ENCODE results near the gene GOT2.

GRCh38 chr16:58730724-58731370 is 3.3 kb downstream of the GOT2 start:
- no peak for TF ChIP-seq EZH2phosphoT487 (IDR thresholded peaks at IDR 0.05; ENCODE audit: low read depth)
- no peak for TF ChIP-seq CTCF (IDR thresholded peaks at IDR 0.05; ENCODE audit: low read depth, low read length)
